GM21515 (cell line): ENCODE results near the gene PEAK3.

Experiments
- ATAC-seq: cut with Tn5 transposase; IDR thresholded peaks from one replicate; pipeline ENCODE4 v1.9.1; 2021; ENCODE audit not compliant: unreplicated experiment

PEAK3 gene

GRCh38 chr19:2227415-2228156 lies 54.4 kb downstream of the PEAK3 start:
- no peak for ATAC-seq

GRCh38 chr19:2226840-2227360 lies 55.1 kb downstream of the PEAK3 start:
- no peak for ATAC-seq

- no peak for ATAC-seq
Measured at GRCh38 chr19:2226051-2226839, 55.7 kb downstream of the PEAK3 start.

- ATAC-seq, result no peak
Measured at GRCh38 chr19:2225415-2226050, 56.4 kb downstream of the PEAK3 start.

- ATAC-seq, result no peak
Measured at GRCh38 chr19:2224754-2225349, 57.1 kb downstream of the PEAK3 start.
